HG02870 (cell line): ENCODE results near the gene FRA10AC1.
"Not testable (repeated sequence)": the region's sequence is repeated elsewhere in the genome, so short reads cannot be mapped to it uniquely, and the experiment has no call there.

Experiments
- ATAC-seq: cut with Tn5 transposase; IDR thresholded peaks from one replicate; pipeline ENCODE4 v1.9.1; 2021; ENCODE audit warnings: mild to moderate bottlenecking, moderate library complexity; ENCODE audit not compliant: unreplicated experiment

Gene FRA10AC1

DNA sequence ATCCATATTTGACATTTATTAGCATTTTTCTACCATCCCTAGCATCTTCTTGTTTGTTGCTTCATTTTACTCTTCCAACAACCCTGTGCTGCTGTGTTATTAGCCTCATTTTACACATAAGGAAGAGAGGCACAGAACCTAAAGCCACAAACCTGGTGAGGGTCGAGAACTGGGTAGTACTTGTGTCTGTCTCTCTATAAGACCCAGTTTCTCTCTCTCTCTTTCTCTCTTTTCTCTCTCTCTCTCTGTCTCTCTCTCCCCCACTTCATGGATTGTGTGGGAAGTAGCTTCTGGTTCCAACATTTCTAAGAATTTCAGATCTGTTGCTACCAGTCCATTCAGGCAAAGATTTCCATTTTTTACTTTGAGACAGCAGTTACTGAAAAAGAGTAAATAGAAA is 1.4 kb upstream of the FRA10AC1 start:
- no peak for ATAC-seq

DNA sequence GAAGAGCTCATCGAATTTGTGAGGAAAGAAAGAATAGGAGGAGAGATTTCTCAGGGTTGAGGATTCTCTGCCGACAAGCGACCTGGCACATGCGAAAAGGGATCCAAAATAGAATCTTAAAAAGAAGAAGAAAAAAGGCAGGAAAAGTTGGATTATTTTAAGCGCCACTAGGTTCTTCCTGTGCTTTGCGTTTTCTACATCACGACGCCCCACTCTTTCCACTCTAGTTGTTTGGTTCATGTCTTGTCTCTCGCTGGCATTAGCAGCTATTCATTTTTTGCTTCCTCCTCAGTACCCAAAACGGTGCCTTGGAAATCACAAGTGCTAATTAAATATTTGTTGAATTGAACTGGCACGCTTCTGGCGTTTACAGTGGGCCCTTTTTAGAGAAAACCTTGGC is 674 bp upstream of the FRA10AC1 start:
- ATAC-seq = no peak

DNA sequence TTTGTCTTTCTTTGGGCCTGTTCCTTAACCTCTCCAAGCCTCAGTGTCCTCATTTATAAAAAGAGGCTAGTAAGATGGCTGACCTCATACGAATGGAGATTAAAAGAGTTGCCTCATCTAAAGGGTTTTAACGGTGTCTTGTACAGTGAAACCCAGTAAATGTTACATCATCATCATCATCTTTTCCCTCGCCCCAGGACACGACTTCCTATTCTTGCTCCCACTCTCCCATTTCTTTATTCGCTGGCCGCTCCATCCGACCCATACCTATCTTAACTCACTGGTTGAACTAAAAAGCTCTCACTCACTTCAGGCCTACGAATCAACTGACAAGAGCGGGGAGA is 554 bp downstream of the FRA10AC1 start:
- peak; percentile 16 for ATAC-seq

DNA sequence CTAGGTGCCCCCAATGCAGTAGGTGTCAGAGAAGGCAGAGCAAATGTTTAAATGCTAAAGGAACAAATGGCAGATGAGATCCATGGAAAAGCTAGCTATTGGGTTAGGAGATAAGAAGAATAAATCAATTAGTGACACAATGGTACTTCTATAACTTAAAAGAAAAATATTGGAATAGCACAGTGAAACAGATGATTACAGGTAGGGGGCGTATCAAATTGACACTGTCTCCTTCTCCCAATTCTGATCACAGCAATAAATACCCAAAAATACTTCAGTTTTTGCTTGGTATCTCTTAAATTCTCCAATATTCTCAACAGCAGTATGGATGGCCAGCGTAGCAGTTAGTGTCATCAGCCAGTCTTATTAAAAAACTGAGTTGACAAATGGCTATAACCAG is 5.2 kb downstream of the FRA10AC1 start:
- no peak for ATAC-seq

DNA sequence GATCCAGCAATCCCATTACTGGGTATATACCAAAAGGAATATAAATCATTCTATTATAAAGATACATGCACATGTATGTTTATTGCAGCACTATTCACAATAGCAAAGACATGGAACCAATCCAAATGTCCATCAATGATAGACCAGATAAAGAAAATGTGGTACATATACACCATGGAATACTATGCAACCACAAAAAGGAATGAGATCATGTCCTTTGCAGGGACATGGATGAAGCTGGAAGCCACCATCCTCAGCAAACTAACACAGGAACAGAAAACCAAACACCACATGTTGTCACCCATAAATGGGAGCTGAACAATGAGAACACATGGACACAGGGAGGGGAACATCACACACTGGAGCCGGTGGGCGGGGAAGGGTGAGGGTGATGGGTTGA is 5.8 kb downstream of the FRA10AC1 start:
- not testable (repeated sequence) for ATAC-seq

DNA sequence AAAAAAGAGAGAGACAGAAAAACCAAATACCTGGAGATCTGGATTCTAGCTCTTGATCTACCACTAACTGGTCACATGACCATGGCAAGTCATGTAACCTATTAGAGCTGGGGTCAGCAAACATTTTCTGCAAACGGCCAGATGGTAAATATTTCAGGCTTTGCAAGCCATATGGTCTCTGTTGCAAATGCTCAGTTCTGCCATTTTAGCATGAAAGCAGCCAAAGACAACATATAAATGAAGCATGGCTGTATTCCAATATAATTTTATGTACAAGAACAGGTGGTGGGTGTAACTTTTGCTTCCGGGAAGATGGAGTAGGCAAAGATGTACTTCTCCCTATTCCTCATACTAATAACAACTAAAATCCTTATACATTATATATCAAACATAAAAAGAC is 6.7 kb downstream of the FRA10AC1 start:
- no peak for ATAC-seq

DNA sequence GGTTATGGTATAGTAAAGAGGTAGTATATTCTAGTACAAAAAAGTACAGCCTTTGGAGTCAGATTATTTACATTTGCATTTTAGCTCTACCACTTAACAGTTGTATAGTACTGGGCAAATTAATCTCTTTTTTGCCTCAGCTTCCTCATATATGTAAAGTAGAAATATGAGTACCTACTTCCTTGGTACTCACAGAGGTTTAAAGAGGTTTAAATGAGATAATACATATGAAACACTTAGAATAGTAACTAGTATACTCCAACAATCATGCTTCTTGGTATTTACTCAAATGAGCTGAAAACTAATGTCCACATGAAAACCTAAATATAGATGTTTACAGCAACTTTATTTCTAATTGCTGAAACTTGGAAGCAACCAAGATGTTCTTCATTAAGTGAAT is 14.7 kb downstream of the FRA10AC1 start:
- ATAC-seq = no peak

DNA sequence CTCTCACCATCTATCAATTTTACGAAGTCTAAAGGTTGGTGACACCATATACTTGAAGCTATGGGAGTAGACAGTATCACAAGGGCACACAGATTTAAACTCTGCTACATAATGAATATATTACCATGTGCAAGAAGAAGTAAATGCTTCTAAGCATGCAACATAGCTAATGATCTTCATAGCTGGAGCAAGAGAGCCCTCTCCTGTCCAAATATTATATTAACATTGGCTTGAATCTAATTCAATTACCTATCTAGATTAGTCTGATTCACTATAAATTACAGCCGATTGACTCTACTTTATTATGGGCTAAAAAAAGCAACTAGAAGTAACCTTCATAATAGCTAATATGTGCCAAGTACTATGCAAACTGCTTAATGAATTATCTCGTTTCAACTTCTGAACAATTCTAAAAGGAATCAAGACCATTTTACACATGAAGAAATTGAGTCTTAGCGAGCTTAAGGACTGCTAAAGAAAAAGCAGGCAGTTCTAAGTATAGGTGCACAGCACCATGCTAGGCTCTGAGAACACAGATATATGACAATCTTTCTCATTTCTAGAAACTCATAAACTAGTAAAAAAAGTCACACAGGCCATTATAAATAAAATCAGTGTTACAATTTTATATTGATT is 21.9 kb downstream of the FRA10AC1 start:
- ATAC-seq = no peak

DNA sequence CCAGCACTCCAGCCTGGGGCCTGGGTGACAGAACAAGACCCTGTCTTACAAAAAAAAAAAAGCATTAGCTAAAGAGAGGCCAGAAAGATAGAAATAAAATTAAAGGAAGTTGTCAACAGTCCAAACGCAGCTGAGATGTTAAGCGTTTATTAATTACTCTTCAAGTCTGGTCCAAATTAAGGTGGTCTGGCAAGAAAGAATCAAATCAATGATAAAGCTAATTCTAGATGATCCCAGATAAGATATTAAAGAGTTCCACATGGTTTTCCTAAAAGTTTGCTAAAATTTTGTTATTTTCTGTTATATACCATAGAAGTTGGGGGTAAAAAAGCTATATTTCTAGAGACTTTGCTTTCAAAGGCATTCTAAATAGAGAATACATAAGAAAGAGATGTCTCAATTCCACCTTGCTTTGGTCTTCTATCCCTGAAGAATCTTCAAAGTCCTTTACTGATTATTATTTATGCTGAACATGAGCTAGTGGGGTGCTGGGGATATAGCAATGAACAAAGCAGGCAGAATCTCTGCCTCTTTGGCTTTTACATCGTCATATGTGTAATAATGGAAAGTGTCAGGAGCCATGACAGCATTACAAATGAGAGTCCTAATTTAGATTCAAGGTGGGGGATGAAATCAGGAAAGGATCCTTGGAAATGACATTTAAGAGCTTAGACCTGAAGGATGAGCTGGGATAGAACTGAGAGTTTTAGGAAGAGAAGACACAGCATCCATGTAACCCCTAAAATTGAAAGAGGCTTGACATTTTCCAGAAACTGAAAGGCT is 23.4 kb downstream of the FRA10AC1 start:
- ATAC-seq = no peak

DNA sequence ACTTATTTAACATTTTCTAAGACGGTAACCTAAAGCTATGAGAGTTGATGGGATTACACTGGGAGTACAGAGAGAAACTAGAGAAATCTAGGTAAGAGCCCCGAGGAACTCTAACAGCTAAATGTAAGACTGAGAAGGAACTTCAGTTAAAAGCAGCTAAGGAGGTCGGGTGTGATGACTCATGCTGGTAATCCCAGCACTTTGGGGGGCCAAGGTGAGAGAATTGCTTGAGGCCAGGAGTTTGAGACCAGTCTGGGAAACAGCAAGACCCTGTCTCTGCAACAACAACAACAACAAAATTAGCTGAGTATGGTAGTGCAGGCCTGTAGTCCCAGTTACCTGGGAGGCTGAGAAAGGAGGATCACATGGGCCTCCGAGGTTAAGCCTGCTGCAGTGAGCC is 24.0 kb downstream of the FRA10AC1 start:
- ATAC-seq = no peak

DNA sequence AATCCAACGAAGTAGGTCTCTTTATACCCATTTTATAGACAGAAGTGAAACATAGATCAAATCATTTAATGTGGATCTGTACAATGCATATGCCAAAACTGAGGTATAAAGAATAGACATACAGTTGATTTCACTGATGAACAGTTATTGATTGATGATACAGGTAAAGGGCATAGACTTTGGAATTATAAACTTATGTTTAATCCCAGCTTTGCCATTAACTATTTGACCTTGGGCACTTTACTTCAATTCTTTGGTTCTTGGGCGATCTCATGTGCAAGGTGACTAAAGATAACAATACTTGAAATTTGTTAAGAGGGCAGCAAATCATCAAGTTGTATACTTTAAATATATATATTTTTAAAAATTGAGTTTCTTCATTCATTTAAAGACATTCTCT is 28.6 kb downstream of the FRA10AC1 start:
- ATAC-seq = no peak

DNA sequence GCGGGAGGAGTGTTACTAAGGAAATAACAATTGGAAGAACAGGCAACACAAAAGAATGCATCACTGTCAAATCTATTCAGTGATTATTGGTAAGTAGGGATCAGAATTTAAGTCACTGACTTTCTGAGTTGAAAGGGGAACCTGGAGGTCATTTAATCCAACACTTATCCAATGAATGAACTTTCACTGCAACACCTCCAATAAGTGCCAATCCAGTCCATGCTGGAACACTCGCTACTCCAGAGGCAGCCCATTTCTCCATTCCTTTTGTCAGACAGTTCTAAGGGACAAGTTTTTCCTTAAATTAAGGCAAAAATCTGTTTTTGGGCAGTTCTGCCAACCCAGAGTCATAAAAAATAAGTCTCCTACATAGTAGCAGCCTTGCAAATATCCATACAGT is 29.5 kb downstream of the FRA10AC1 start:
- ATAC-seq = no peak

DNA sequence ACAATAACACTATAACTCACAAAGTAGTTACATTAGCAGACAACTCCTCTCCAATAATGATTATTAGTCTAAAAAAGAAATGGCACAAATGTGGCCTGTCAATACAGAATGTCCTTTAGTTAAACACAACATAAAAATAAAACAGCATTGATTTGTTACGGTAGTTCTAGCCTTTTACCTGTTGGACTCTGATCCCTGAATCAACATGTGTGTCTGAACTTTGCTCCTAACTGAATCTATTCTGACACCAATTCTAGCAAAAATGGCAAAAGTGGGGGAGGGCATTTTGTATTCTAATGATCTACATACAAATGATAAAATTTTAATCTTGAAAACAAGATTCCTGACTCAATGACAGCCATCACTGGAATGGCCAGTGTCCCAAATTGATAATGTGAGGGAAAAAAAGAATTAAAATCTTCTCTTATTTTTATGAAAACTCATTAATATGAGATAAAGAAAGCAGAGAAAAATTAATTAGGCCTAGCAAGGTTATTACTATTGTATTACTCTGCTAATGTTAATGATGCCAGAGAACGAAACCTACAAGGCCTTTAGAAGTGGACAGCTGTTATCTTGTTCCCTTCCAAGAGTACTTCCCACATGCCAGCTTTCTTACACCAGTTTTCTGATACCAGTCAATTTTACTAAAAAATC is 30.2 kb downstream of the FRA10AC1 start:
- ATAC-seq = no peak

DNA sequence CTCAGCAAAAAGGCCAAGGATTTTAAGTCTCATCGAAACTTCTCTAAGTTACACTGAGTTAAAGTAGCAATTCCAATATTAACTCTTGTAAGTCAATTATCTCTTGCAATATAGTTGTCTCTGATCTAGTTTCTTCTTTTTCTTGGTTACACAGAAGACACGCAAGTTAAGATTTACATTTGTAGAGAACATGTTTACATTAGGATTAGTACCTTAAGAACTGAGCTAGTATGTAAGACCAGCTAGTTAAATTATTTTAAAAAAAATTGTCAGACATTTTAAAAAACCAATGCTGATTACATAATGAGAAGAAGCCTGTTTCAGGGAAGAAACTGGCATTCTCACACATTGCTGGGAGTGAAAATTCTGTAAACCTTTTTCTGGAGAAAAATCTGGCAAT is 31.4 kb downstream of the FRA10AC1 start:
- no peak for ATAC-seq

DNA sequence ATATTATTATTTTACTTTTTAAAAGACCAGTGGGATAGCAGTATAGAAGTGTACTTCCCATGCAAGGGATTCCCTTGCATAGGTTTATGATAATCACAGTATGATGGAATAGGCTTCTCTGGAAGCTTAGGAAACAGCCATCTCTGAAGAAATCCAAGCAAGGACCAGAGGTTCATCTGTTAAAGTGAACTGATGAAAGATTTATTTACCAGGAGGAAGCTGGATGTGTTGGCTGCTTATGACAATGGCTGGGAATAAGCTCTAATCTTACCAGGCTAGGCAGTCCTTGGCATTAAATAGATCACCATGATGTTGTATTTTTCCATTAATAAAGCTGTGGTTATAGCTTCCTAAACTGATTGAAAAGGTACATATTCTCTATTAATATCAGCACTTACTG is 32.0 kb downstream of the FRA10AC1 start:
- ATAC-seq = no peak

DNA sequence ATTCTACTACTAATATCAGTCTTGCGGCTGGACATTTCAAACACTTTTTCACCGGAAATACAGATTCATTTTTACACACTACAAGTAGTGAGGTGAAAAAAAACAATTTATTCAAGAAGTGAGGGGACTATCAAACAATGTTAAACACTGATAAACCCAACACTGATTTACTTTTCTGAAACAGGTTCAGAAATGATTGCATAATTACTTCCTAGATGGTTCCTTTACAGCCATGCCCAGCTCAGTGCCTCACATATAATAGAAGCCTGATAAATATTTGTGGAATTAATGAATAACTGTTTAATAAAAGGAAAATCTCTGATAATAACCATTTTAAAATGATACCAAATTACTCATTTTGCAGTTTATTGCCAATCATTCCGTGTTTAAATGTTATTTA is 34.6 kb downstream of the FRA10AC1 start:
- no peak for ATAC-seq

DNA sequence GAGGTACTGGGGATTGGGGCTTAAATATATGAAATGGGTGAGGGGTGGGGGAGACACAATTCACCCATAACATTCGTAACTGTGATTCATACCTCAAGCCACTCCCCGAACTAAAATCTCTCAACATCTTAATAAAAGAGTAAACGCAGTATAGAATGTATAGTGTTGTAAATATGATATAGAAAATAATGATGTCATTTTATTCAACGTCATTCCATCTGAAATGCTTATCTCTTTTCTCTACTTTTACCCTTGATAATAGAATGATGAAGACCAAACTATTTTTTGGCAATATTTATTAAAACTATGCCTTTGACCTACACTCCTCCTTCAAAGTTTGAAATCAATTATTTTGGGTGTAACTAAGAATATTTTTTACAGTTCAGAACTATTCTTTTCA is 36.4 kb downstream of the FRA10AC1 start:
- ATAC-seq = no peak

DNA sequence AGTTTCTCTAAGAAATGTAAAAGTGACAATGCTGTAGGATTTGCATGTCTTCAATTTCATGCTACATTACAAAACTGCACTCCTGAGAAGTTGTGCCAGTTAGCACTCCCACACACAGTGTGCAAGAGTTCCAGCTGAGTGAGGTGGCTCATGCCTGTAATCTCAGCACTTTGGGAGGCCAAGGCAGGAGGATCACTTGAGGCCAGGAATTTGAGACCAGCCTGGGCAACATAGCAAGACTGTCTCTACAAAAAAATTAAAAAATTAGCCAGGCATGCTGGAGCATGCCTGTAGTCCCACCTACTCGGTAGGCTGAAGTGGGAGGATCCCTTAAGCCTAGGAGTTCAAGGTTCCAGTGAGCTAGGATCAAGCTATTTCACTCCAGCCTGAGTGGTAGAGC is 44.6 kb downstream of the FRA10AC1 start:
- ATAC-seq = no peak

DNA sequence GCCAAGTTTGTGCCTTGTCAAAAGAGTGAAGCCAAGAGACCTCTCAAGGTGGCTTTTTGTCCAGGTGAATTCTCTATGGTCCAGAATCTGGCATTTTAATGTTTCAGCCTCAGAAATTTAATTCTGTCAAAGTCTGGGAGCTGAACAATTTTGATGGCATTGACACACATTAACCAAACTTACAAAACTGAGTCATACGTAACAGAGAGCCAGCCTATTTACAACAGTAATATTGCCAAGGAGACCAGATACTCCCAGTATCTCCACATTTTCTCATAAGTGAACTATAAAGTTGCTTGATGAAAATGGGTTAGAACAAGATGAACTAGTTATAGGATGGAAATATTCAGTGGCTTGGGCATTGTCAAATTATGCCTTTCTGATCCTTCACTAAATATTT is 46.2 kb downstream of the FRA10AC1 start:
- ATAC-seq = no peak

DNA sequence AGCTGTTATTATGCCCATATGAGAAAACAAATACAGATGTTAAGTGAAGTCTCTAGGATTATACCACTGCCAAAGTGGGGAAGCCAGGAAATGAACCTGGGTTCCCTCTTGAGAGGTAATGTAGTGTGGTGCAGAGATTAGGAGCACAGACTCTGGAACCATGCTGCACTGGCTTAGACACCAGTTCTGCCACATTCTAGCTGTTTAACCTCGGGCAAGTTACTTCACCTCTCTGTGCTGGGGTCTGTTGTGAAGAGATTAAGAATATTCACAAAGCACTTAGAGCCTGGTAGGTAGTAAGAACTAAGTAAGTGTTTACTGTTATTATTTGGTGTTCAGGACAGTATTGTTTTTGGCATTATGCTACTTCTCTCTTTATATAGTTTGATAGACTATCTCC is 48.2 kb downstream of the FRA10AC1 start:
- no peak for ATAC-seq

DNA sequence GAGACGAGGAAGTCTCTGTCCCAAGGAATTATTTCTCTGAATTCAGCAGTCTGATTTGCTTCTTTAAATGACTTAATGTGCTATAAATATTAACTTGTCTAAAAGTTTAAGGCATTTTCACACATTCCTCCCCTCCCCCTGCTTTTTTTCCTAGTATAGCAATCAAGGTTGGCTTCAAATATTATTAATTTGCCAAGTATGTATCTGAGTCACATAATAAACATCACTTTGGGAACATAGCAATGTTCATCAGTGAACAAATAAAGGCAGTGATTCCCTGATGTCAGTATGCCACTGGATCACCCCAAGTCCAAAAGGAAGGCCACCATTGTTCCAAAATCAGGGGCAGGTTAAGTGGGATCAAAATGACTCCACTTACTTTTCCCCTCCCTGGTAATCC is 49.5 kb downstream of the FRA10AC1 start:
- ATAC-seq = no peak

DNA sequence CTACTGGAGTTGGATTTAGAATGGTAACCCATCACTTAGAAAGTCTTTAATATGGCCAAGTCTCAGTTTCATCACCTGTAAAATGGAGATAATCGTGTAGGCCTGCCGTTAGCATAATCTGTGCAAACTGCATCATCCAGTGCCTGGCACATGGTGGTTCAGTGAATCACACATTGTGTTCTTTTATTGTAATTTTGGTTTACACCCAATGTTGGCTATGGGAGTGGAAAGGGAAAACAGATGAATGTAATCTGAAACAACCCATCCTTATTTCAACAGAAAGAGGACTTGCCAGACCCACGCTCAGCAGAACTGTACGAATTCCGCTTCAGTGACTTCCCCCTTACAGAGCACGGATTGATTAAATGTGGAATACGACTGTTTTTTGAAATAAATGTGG is 62.6 kb downstream of the FRA10AC1 start:
- ATAC-seq = no peak
